GM18517 (cell line): Measurements from ENCODE around the gene PCBP3.
"Not testable (repeated sequence)": the region's sequence is repeated elsewhere in the genome, so short reads cannot be mapped to it uniquely, and the experiment has no call there.

Source experiments
- ATAC-seq: cut with Tn5 transposase; IDR thresholded peaks from one replicate; pipeline ENCODE4 v1.9.1; 2021; ENCODE audit warnings: mild to moderate bottlenecking, moderate library complexity; ENCODE audit not compliant: unreplicated experiment

PCBP3 gene

GRCh38 chr21:45972716-45973474 lies 329.4 kb downstream of the PCBP3 start:
- ATAC-seq = no peak

- no peak for ATAC-seq
Observed at GRCh38 chr21:45973475-45974072, 330.0 kb downstream of the PCBP3 start.

GRCh38 chr21:45974073-45975019 lies 330.8 kb downstream of the PCBP3 start:
- no peak for ATAC-seq

- no peak for ATAC-seq
Observed at GRCh38 chr21:45975020-45975666, 331.6 kb downstream of the PCBP3 start.

GRCh38 chr21:45975667-45976409 lies 332.3 kb downstream of the PCBP3 start:
- not testable (repeated sequence) for ATAC-seq

GRCh38 chr21:45976701-45977311 lies 333.3 kb downstream of the PCBP3 start:
- ATAC-seq = no peak

- no peak for ATAC-seq
Observed at GRCh38 chr21:45977396-45977795, 333.9 kb downstream of the PCBP3 start.

GRCh38 chr21:45979141-45979631 lies 335.7 kb downstream of the PCBP3 start:
- ATAC-seq = no peak

GRCh38 chr21:45979651-45980050 lies 336.1 kb downstream of the PCBP3 start:
- ATAC-seq = no peak

GRCh38 chr21:45980271-45980670 lies 336.7 kb downstream of the PCBP3 start:
- no peak for ATAC-seq

GRCh38 chr21:45980697-45981096 lies 337.2 kb downstream of the PCBP3 start:
- no peak for ATAC-seq

- ATAC-seq = no peak
Observed at GRCh38 chr21:45981151-45982091, 337.9 kb downstream of the PCBP3 start, which contains the start of gene COL6A1. Gene COL6A1 (plus strand): TSS chr21:45981770. CDS start chr21:45981851, 81 bp downstream.

GRCh38 chr21:45982092-45982757 lies 338.7 kb downstream of the PCBP3 start:
- no peak for ATAC-seq

GRCh38 chr21:45982758-45983648 lies 339.5 kb downstream of the PCBP3 start:
- ATAC-seq = no peak

- no peak for ATAC-seq
Observed at GRCh38 chr21:45983649-45983965, 340.1 kb downstream of the PCBP3 start.

- no peak for ATAC-seq
Observed at GRCh38 chr21:45983981-45984551, 340.5 kb downstream of the PCBP3 start.
